Activated CD8-positive, alpha-beta memory T cell treated with anti-CD3 and anti-CD28 coated beads, Interleukin-2, amount 50 U/mL, for 24 hours (primary cell): Measurements from ENCODE around the gene ZNF184.
A peak's percentile ranks its signal among the peaks of the same experiment; 100 is the strongest.

Source experiments
- DNase-seq: peaks from one replicate; pipeline ENCODE4 v3.0.0-alpha.2; 2020; ENCODE audit errors: extremely low read depth

Gene ZNF184

DNA sequence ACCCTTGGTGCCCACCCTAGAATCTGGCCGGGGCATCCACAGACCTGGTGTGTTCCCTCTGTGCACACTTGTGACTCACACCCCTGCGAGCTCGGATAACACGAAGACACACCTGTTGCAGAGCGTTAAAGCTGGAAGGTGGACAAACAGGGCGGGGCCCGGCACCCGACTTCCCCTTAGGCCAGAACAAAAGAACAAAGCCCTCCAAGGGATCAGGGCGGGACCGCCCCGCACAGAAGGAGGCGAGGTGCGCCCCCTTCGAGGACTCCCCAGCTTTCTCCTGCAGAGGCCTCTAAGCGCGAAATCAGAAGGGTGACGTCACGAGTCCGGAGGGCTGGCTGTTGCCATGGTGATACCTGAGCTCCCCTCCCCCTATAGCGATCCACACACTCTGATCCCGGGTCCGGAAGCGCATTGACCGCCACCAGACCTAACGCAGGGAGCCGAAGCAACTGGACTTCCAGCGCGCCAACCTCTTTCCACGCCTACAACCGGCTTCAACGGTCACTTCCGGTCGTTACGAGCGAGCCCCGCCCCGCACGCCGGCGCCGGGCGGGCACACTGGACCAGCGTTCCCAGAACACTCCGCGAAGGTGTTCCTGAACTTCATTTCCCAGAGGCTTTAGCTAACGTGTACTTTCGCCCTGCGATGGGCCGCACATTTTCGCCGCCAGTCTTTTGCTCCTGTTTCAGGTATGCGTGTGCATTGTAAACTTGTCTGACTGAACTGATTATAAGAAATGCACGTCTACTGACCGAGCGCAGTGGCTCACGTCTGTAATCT is at the start of gene ZNF184:
TSS of gene ZNF184 (minus strand) at position 489 of the 784 bp plus-strand sequence. CDS start 811 bp downstream, outside the sequence.
- DNase-seq: peak; percentile 58

GRCh38 chr6:27518881-27519795 is 46.2 kb upstream of the ZNF184 start:
- DNase-seq: no peak

DNA sequence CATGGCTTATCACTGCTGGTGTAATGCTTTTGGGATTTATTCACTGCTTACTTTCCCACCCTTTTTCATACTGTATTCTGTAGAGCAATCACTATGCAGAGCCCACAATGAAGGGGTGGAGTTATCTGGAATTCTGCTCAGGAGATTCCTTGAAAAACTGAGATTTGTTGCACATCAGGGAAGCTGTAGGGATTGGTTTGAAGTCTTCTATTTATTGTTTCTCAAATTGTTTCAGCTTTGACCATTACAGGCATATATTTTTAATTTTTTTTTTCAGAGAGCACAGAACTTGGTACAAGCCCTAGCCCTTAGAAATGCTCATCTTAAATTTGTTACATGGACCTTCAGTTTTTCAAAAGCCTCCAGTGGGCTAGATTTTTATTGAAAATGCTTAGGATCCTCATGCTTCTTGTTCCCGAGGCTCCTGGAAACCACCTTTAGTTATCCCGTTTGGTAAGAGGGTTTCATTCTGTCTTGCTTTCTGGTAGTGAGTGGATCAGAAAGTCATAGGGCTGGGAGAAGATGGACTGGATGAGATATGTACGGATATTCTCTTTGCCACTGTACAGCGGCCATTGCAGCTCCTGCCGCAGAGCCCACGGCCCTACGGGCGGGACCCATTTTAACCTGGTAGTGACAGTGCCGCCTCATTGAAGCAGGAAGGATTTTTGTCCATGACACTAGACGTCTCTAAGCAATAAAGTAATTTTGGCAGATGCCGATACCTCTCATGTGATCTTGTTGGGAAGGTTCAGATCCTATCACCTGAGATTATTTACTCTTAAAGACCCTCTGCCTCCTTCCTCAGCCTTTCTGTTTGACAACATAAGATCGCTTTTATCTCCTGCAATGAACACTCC is 45.3 kb upstream of the ZNF184 start:
- DNase-seq: no peak

DNA sequence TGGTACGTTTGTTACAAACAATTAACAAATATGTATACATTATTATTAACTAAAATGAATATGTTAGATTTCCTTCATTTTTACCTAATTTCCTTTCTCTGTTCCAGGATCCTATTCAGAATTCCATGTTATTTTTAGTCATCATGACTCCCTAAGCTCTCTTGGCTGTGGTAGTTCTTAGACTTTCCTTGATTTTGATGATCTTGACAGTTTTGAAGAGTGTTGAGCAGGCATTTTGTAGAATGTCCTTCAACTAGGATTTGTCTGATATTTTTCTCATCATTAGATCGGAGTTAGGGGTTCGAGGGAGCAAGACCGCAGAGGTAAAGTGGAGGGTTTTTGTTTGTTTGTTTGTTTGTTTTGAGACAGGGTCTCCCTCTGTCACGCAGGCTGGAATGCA is 44.3 kb upstream of the ZNF184 start:
- DNase-seq: no peak

GRCh38 chr6:27514906-27515495 is 42.1 kb upstream of the ZNF184 start:
- no peak for DNase-seq

DNA sequence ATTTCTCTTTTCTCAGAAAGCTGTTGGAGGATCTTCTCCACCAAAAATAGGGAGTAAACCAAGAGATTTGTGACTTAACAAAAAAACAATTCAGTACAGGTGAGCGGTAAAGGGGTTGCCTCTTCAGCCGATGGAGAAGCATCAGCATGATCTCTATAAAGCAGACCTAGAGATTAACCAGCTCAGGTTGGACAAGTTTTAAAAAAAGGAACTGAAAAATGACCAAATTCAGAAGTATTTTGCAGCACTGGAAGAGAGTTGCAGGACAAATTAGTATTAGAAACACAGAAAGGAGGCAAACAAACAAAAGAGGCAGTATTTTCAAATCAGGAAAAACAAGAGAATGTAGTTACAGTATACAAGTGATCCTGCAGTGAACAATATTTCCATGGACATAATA is 39.6 kb upstream of the ZNF184 start:
- no peak for DNase-seq

- DNase-seq: no peak
Measured at GRCh38 chr6:27507041-27507956, 34.4 kb upstream of the ZNF184 start.

DNA sequence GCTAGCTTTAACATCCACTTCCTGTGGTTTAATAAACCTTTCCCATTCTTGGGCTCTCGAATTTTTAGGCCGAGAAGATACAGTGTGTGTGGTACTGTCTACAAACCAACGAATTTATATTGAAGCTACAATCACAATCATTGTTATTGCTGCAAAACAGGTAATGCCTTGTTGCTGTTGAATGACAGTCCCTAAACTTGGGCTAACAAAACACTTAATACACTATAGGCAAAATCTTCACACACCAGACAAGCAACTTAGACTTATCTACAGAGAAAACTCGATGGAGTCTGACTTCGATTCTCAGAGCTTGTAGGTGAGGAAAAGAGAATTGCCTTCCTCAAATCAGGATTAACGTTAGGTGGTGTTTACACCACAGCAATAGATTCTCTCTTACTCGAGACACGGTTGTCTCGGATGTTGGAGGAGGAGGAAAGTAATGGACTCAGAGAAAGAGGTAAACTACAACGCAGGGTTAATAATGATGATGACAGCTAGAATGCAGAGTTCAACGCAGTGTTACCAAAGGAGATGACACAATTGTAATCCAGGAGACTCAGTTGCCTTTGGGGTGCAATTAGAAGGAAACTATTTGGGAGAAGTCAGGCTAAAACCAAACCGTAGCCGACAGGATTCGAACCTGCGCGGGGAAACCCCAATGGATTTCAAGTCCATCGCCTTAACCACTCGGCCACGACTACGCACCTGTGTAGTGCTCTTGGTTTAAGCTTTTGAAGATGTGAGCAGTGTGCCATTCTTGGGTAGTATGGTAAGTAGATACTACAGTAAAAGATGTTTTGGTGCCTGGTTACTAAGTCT is 32.5 kb upstream of the ZNF184 start:
- no peak for DNase-seq

DNA sequence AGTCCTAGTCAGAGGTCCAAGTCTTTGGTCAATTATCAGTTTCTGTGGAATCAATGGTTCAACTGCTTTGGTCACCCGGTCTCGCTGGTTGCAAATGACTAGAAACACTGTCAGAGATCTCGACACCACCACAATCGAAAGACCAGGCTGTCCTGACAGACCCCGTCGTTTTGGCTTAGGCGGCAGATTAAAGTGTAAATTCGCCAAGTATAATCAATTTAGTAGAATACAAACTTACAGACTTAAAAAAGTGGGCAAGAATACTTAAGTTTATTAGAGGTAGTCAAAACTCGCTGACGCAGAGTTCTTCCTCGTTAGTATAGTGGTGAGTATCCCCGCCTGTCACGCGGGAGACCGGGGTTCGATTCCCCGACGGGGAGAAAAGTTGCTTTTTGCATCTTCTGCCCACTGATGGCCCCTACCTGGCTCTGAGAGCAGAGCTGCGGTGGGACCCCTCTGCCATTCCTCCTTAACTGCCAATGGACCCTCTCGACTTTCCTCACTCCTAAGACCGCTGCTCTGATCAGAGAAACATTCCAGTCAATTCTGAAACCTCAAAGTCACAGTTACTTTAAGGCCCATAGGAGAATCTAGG is 30.6 kb upstream of the ZNF184 start:
- DNase-seq: peak; percentile 69

- DNase-seq: peak; percentile 62
Measured at GRCh38 chr6:27502508-27503435, 29.9 kb upstream of the ZNF184 start.

- DNase-seq: no peak
Measured at GRCh38 chr6:27501187-27501586, 28.3 kb upstream of the ZNF184 start.

GRCh38 chr6:27500177-27500576 is 27.3 kb upstream of the ZNF184 start:
- DNase-seq: no peak

DNA sequence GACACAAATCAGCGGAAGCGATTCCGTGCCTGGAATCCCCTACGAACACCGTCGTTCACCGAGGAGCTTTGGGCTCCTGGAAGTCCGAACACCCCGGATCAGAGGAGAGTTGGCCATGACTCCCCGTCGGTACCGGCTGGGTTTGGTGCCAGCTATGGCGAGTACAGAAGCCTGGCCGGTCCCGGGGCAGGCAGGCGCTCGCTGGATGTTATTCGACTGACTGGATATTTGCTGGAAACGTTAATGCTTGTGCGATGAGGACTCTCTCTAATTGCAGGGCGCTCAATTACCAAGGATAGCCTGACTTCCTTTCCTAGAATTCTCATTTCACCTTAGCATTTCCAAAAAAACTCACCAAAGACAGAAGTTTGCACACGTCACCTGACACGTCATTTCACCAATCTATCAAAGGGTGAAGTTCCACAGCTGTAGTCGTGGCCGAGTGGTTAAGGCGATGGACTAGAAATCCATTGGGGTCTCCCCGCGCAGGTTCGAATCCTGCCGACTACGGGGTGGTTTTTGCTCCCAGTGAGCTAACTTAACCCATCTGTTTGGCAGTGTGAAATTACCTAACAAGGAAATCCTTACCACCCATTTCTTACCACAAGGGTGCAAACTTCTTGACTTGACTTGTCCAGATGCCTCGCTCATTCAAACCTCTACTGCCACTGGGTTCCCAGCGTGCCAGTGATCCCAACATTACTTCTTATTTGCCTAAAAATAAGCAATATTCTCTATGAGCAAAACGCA is 22.7 kb upstream of the ZNF184 start:
- DNase-seq: peak; percentile 63

DNA sequence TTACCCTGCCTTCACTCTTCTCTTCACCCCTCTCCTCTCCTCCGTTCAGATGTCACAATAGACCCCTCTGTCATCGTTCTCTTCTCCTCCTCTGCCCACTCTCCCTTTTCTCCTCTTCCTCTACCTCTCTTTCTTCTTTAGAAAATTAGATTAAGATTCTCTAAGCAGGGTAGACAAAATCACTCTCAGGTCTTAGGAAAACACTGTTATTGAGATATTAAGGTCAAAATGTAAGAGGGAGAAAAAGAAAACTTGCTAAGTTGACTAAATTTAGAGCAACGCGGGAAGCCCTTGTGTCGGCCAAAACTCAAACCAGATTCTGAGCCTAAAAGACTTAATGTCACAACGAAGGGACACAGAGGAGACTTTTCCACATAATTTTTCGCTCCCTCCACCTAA is 22.1 kb upstream of the ZNF184 start:
- no peak for DNase-seq

GRCh38 chr6:27494103-27494502 is 21.2 kb upstream of the ZNF184 start:
- no peak for DNase-seq

- no peak for DNase-seq
Measured at GRCh38 chr6:27492631-27493190, 19.8 kb upstream of the ZNF184 start.
